K562 (cell line): ENCODE data around the gene BACE2. TPM values are rescaled to one million over a fixed set of nuclear protein-coding genes. Genes with fewer than 3 reads are reported as not detected.
A peak's percentile ranks its signal among the peaks of the same experiment; 100 is the strongest.

Experiments used
- ATAC-seq: fragments of 200-7000 bp; cut with Tn5 transposase; 3 replicates; pipeline ENCODE4 v1.9.1; 2020; ENCODE audit warnings: moderate library complexity
- BruUV-seq: library from RNA; stranded (reverse); fragments of 400-500 nt; replicated peaks from 2 replicates; lab custom pipeline; 2021; lab: Mats Ljungman, UMichigan
- CTCF ChIA-PET: fragments of 300-600 bp; formaldehyde crosslinking; extraction: SDS; loops from one replicate; lab custom pipeline; 2021; ENCODE audit warnings: low intra/inter-chr PET ratio; lab: Yijun Ruan, JAX
- POLR2A ChIA-PET: fragments of 300-600, 350-650 bp; sonication (Branson Sonifier 250); formaldehyde crosslinking; extraction: SDS; loops from one replicate; lab custom pipeline; 2021; ENCODE audit warnings: antibody characterized with exemption, inconsistent platforms; lab: Yijun Ruan, JAX
- DNase-seq, 4 experiments: peaks; one replicate each; pipeline versions ENCODE4 v3.0.0 to v3.0.0-alpha.2; 2011 to 2018; ENCODE audit warnings: low spot score in 3 of 4, mixed read lengths in 3 of 4; ENCODE audit errors: extremely low read depth in 1 of 4
- FAIRE-seq: peaks from 2 replicates; lab custom pipeline; 2011; peaks lifted over from hg19 to GRCh38; lab: Jason Lieb, UNC
- H2AFZ ChIP-seq: 2 replicates; pipeline ENCODE4 v1.6.0; 2011; ENCODE audit warnings: low read depth, low read length, control low read depth, inconsistent platforms
- H3K27ac ChIP-seq: fragments of 200-600 bp; 3 replicates; pipeline ENCODE4 v1.8.0; 2011; ENCODE audit warnings: low read depth, mild to moderate bottlenecking, control low read depth, inconsistent platforms, low read length, moderate library complexity, mixed read lengths; ENCODE audit errors: extremely low read depth
- H3K27me3 ChIP-seq, 2 experiments: fragments of 300-600 bp in 1 of 2; 2 replicates in 1 of 2; 3 replicates in 1 of 2; pipeline versions ENCODE4 v1.6.0 to v1.8.0; 2011; ENCODE audit warnings: inconsistent platforms in 2 of 2, low read length in 2 of 2, mild to moderate bottlenecking in 1 of 2, mixed read lengths in 1 of 2, moderate library complexity in 1 of 2; ENCODE audit not compliant: control insufficient read depth in 2 of 2, insufficient read depth in 2 of 2
- H3K36me3 ChIP-seq: fragments of 300-600 bp; 3 replicates; pipeline ENCODE4 v1.8.0; 2011; ENCODE audit warnings: mild to moderate bottlenecking, low read length, inconsistent platforms; ENCODE audit not compliant: control insufficient read depth, insufficient read depth
- H3K4me1 ChIP-seq, 2 experiments: fragments of 200-600 bp in 1 of 2; replicated peaks in 1 of 2; 2 replicates in 1 of 2; 3 replicates in 1 of 2; pipeline versions ENCODE4 v1.5.1 to v1.8.0; 2011; ENCODE audit warnings: inconsistent platforms in 2 of 2, low read length in 2 of 2, mild to moderate bottlenecking in 1 of 2, mixed read lengths in 1 of 2, moderate library complexity in 1 of 2; ENCODE audit not compliant: control insufficient read depth in 2 of 2, insufficient read depth in 2 of 2
- H3K4me2 ChIP-seq: 2 replicates; pipeline ENCODE4 v1.6.1; 2011; ENCODE audit warnings: low read length, control low read depth, inconsistent platforms, mixed read lengths; ENCODE audit not compliant: insufficient read depth
- H3K4me3 ChIP-seq: fragments of 200-600 bp; sonication (generic), shearing (Covaris generic); 2 replicates; pipeline ENCODE4 v1.5.1; 2016; ENCODE audit warnings: control low read depth, inconsistent platforms
- H3K79me2 ChIP-seq: fragments of 200-600 bp; 3 replicates; pipeline ENCODE4 v1.8.0; 2011; ENCODE audit warnings: low read length, inconsistent platforms; ENCODE audit not compliant: control insufficient read depth, insufficient read depth
- H3K9ac ChIP-seq, 2 experiments: 2 replicates each; pipeline versions ENCODE4 v1.6.0 to v1.6.1; 2011; ENCODE audit warnings: low read depth in 2 of 2, low read length in 2 of 2, control low read depth in 1 of 2, inconsistent platforms in 1 of 2, mild to moderate bottlenecking in 1 of 2, mixed read lengths in 1 of 2; ENCODE audit not compliant: insufficient read depth in 1 of 2
- H3K9me1 ChIP-seq: one replicate; pipeline ENCODE4 v1.6.0; 2011; ENCODE audit warnings: inconsistent platforms, mild to moderate bottlenecking, low read length, moderate library complexity; ENCODE audit not compliant: control insufficient read depth, insufficient read depth
- H3K9me3 ChIP-seq: replicated peaks from 2 replicates; pipeline ENCODE4 v1.5.1; 2011; ENCODE audit warnings: low read depth, low read length, inconsistent platforms; ENCODE audit not compliant: control insufficient read depth, insufficient read depth
- H4K20me1 ChIP-seq: replicated peaks from 2 replicates; pipeline ENCODE4 v1.6.1; 2011; ENCODE audit warnings: low read length, inconsistent platforms, mixed read lengths; ENCODE audit not compliant: control insufficient read depth, insufficient read depth
- CEBPG ChIP-seq, 3 experiments: fragments of 200-800 bp in 1 of 3; sonication (Bioruptor generic) in 1 of 3; sonication (generic) in 1 of 3; formaldehyde crosslinking in 1 of 3; IDR thresholded peaks in 2 of 3; conservative IDR thresholded peaks in 1 of 3; 2 replicates each; pipeline versions ENCODE4 v1.6.1 to v1.8.0; 2016 to 2022; ENCODE audit warnings: missing compliant biosample characterization in 2 of 3, missing genetic modification characterization in 2 of 3, mild to moderate bottlenecking in 1 of 3, missing genetic modification reagents in 1 of 3
- CTCF ChIP-seq, 3 experiments: IDR thresholded peaks in 2 of 3; conservative IDR thresholded peaks in 1 of 3; 2 replicates each; pipeline ENCODE4 v1.5.1; 2011 to 2012; ENCODE audit warnings: low read length in 3 of 3, mild to moderate bottlenecking in 3 of 3, control low read depth in 2 of 3, improper control_type of control experiment in 1 of 3, inconsistent platforms in 1 of 3, low read depth in 1 of 3, mixed read lengths in 1 of 3, moderate library complexity in 1 of 3; ENCODE audit not compliant: insufficient read depth in 2 of 3
- HSF4 ChIP-seq: fragments of 250-450 bp; sonication (Bioruptor Pico); IDR thresholded peaks from 2 replicates; pipeline ENCODE4 v2.1.2; 2022; ENCODE audit warnings: mild to moderate bottlenecking, moderate library complexity, borderline replicate concordance
- KLF13 ChIP-seq: fragments of 450-650 bp; IDR thresholded peaks from 2 replicates; pipeline ENCODE4 v1.6.1; 2016; ENCODE audit warnings: missing genetic modification characterization, low read depth, mild to moderate bottlenecking, missing compliant biosample characterization, moderate library complexity, borderline replicate concordance
- NCOR1 ChIP-seq: fragments of 450-650 bp; IDR thresholded peaks from 2 replicates; pipeline ENCODE4 v1.6.1; 2016; ENCODE audit warnings: mild to moderate bottlenecking, moderate library complexity
- PHF8 ChIP-seq: fragments of 200-600 bp; sonication (generic); IDR thresholded peaks from 2 replicates; pipeline ENCODE4 v1.6.1; 2012; ENCODE audit warnings: mixed run types, mild to moderate bottlenecking, inconsistent platforms, low read length, moderate library complexity, borderline replicate concordance
- RB1 ChIP-seq: fragments of 450-650 bp; IDR thresholded peaks from 2 replicates; pipeline ENCODE4 v1.6.1; 2017; ENCODE audit warnings: low read depth, mild to moderate bottlenecking
- SRSF9 ChIP-seq: fragments of 200-400 bp; formaldehyde crosslinking; IDR thresholded peaks from 2 replicates; pipeline ENCODE4 v1.6.1; 2017; ENCODE audit warnings: low read depth, low read length, borderline replicate concordance
- STAG1 ChIP-seq: sonication (generic); formaldehyde crosslinking; IDR thresholded peaks from 2 replicates; pipeline ENCODE4 v1.5.0; 2020; ENCODE audit warnings: missing genetic modification reagents, borderline replicate concordance
- ZC3H4 ChIP-seq: sonication (generic); formaldehyde crosslinking; IDR thresholded peaks from 2 replicates; pipeline ENCODE4 v1.9.0; 2021; ENCODE audit warnings: missing genetic modification reagents, borderline replicate concordance
- ZFP30 ChIP-seq: fragments of 250-450 bp; sonication (Bioruptor Pico); IDR thresholded peaks from 2 replicates; pipeline ENCODE4 v1.8.0; 2022; ENCODE audit warnings: moderate library complexity, mild to moderate bottlenecking, inconsistent platforms, borderline replicate concordance
- WGBS: fragments of 100-300 bp; shearing (Covaris generic); methylation state at CpG from one replicate; pipeline ENCODE4 v1.1.6; 2016; ENCODE audit warnings: low coverage, mixed read lengths; ENCODE audit not compliant: insufficient coverage; ENCODE audit errors: missing lambda C conversion rate; 5-methylcytosine and 5-hydroxymethylcytosine counted together
- in situ Hi-C: fragments of 300-500 bp; cut with MboI; formaldehyde crosslinking; loops from 4 replicates; pipeline ENCODE4 v1.15.0; 2018; ENCODE audit warnings: inconsistent platforms, mixed read lengths
- intact Hi-C: fragments of 100-400 bp; cut with micrococcal nuclease; formaldehyde crosslinking; loops from 2 replicates; pipeline ENCODE4 v1.14.2; 2022
- polyA plus RNA-seq, 8 experiments: library from polyadenylated mRNA; depleted of rRNA in 4 of 8; stranded (reverse) in 5 of 8; unstranded in 3 of 8; fragments of >200 nt; fragmentation: Nextera tagmentation in 2 of 8; fragmentation: Illumina TruSeq in 1 of 8; extraction: Ambion mirVana in 2 of 8; extraction: Trizol in 1 of 8; gene quantifications; 2 replicates each; pipeline versions ENCODE4 v1.2.1 to v1.2.3, GENCODE V29; 2011 to 2014; ENCODE audit warnings: inconsistent platforms in 1 of 8, missing spikeins in 1 of 8
- total RNA-seq, 7 experiments: library from RNA; depleted of rRNA in 6 of 7; stranded (reverse); fragments of >200 nt in 6 of 7; fragmentation: Illumina TruSeq in 2 of 7; extraction: Trizol in 2 of 7; gene quantifications; 2 replicates each; pipeline versions ENCODE4 v1.2.1 to v1.2.3, GENCODE V29; 2011 to 2021; ENCODE audit warnings: low replicate concordance in 1 of 7

Gene BACE2
- total and polyA plus RNA-seq, 9 of the 15 experiments (the other 6 are each of a cell fraction or from before 2014, with no cell fraction given): 0.05 to 0.24 (median 0.15) TPM; not detected in 2

GRCh38 chr21:41282412-41282811 lies 114.5 kb downstream of the BACE2 start:
- no peak overlapping the region for H3K4me3 ChIP-seq
- ATAC-seq (no peak), DNase-seq (no peak), FAIRE-seq (no peak)
- H3K27me3 ChIP-seq: peaks cover 3 to 18% of the 10 kb centered on the region in 2 experiments; a peak in 3 of 5 replicates
- H3K79me2 ChIP-seq: no peaks in the 10 kb centered on the region
- H3K36me3 ChIP-seq: no peaks in the 10 kb centered on the region
- 0% methylated on average over 3 of the region's 3 CpGs for WGBS
- H2AFZ ChIP-seq: no peak overlapping the region
- H3K9me3 ChIP-seq: no peaks in the 10 kb centered on the region
- TF ChIP-seq PHF8: 0 out of 2 replicates have a peak, but pooled peaks have one; percentile 12
- no peak for TF ChIP-seq RB1
- no peak overlapping the region for H3K9ac ChIP-seq
- no TSS peak for BruUV-seq
- no peaks in the 10 kb centered on the region for H3K9me1 ChIP-seq
- no peaks in the 10 kb centered on the region for H3K4me1 ChIP-seq
- CTCF ChIA-PET: interaction anchor here (0.6 to 1.1 kb wide), 4 partner anchors 178 to 1028 kb away, joined by 3 to 6 read pairs (median 4); no protein-coding TSS in a partner anchor
- in situ Hi-C loops: no loop called here
- no peaks in the 10 kb centered on the region; the same call in 1 of the 2 replicates for H4K20me1 ChIP-seq
- POLR2A ChIA-PET: interaction anchor here (0.5 to 1.7 kb wide), 2 partner anchors 14 to 140 kb away, joined by 4 read pairs; no protein-coding TSS in a partner anchor
- H3K4me2 ChIP-seq: no peak overlapping the region
- intact Hi-C loops: loop anchor here (10.0 kb wide), 2 partner anchors 332 to 492 kb away; no protein-coding TSS in a partner anchor
- H3K27ac ChIP-seq: no peak overlapping the region

GRCh38 chr21:41283211-41283818 lies 115.4 kb downstream of the BACE2 start:
- intact Hi-C loops (loop anchor here (1.0 to 10.0 kb wide), 3 partner anchors 177 to 491 kb away; no protein-coding TSS in a partner anchor), in situ Hi-C loops (no loop called here)
- BruUV-seq: no TSS peak
- ATAC-seq: peak; percentile 98
- no peaks in the 10 kb centered on the region for H3K36me3 ChIP-seq
- H2AFZ ChIP-seq: no peak overlapping the region
- ChIA-PET POLR2A (interaction anchor here (1.7 kb wide), 1 partner anchor 15 kb away, joined by 4 read pairs; no protein-coding TSS in a partner anchor), CTCF (interaction anchor here (0.6 to 1.1 kb wide), 5 partner anchors 162 to 1027 kb away, joined by 3 to 6 read pairs (median 3); no protein-coding TSS in a partner anchor)
- H3K4me2 ChIP-seq: no peak overlapping the region
- no peak overlapping the region for H3K9ac ChIP-seq
- FAIRE-seq: peak; percentile 96
- no peak overlapping the region for H3K4me3 ChIP-seq
- H3K27ac ChIP-seq: no peak overlapping the region
- no peaks in the 10 kb centered on the region for H3K9me3 ChIP-seq
- H3K4me1 ChIP-seq: no peaks in the 10 kb centered on the region
- DNase-seq: peak; percentile 56 to 68 (median 64)
- H4K20me1 ChIP-seq: no peaks in the 10 kb centered on the region; the same call in 1 of the 2 replicates
- 0% methylated on average over 8 of the region's 8 CpGs for WGBS
- H3K27me3 ChIP-seq: peaks cover 3 to 15% of the 10 kb centered on the region in 2 experiments; a peak in 3 of 5 replicates
- no peaks in the 10 kb centered on the region for H3K9me1 ChIP-seq
- no peaks in the 10 kb centered on the region for H3K79me2 ChIP-seq
- no peak for TF ChIP-seq NCOR1
- TF ChIP-seq CTCF (IDR thresholded peaks at IDR 0.05 in 2 of 3, conservative IDR thresholded peaks at IDR 0.05 in 1 of 3; ENCODE audit: insufficient read depth in 2 of 3, low read depth in 1 of 3, low read length in 3 of 3): peak; percentile 68 to 85 (median 77)
- TF ChIP-seq CEBPG (CRISPR knock-in tag; IDR thresholded peaks at IDR 0.05): no peak
- peak in 1 of 2 experiments; percentile 57; a peak in 3 of 4 replicates for TF ChIP-seq CEBPG (tag; conservative IDR thresholded peaks at IDR 0.05 in 1 of 2, IDR thresholded peaks at IDR 0.05 in 1 of 2)
- TF ChIP-seq SRSF9: no peak
- TF ChIP-seq KLF13 (tag): no peak
- TF ChIP-seq STAG1 (CRISPR knock-in tag): peak; percentile 32; the same call in 1 of the 2 replicates
- no peak for TF ChIP-seq ZFP30
- TF ChIP-seq ZC3H4 (CRISPR knock-in tag): no peak
- TF ChIP-seq HSF4 (CRISPR knock-in tag): no peak
